HG03280 (cell line): ENCODE data around the gene MNT.
"Not testable (repeated sequence)": the region's sequence is repeated elsewhere in the genome, so short reads cannot be mapped to it uniquely, and the experiment has no call there.

ENCODE experiments used
- ATAC-seq: cut with Tn5 transposase; IDR thresholded peaks from one replicate; pipeline ENCODE4 v1.9.1; 2021; ENCODE audit warnings: mild to moderate bottlenecking, moderate library complexity; ENCODE audit not compliant: unreplicated experiment

The MNT gene, protein sequence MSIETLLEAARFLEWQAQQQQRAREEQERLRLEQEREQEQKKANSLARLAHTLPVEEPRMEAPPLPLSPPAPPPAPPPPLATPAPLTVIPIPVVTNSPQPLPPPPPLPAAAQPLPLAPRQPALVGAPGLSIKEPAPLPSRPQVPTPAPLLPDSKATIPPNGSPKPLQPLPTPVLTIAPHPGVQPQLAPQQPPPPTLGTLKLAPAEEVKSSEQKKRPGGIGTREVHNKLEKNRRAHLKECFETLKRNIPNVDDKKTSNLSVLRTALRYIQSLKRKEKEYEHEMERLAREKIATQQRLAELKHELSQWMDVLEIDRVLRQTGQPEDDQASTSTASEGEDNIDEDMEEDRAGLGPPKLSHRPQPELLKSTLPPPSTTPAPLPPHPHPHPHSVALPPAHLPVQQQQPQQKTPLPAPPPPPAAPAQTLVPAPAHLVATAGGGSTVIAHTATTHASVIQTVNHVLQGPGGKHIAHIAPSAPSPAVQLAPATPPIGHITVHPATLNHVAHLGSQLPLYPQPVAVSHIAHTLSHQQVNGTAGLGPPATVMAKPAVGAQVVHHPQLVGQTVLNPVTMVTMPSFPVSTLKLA

DNA sequence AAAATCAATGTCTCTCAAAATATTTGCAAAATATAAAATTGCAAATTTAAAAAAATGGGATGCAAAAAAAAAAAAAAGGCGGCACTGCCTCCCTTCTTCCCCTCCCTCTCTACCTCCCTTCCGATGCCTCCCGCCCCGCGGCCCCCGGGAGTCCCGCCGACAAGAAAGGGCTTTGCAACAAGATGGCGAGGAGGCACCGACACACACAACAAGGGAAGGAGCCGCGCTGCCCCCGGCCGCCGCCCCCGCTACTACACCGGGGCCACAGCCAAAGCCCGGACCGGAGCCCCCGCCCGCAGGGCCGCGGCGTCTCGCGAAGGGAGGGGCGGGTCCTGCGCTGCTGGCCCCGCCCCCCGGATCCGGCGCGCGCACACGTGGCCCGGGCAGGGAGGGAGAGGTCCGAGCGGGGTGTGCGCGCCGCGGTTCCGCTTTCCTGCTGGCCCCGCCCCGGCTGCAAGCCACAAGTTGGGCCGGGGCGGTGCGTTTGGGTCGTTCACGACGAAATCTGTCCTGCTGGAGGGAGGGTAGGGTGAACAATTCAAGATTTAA, at the start of gene MNT:
TSS of gene MNT (minus strand) at position 184 of the 549 bp plus-strand sequence. CDS start 348 bp downstream, outside the sequence.
- peak; percentile 43 for ATAC-seq

DNA sequence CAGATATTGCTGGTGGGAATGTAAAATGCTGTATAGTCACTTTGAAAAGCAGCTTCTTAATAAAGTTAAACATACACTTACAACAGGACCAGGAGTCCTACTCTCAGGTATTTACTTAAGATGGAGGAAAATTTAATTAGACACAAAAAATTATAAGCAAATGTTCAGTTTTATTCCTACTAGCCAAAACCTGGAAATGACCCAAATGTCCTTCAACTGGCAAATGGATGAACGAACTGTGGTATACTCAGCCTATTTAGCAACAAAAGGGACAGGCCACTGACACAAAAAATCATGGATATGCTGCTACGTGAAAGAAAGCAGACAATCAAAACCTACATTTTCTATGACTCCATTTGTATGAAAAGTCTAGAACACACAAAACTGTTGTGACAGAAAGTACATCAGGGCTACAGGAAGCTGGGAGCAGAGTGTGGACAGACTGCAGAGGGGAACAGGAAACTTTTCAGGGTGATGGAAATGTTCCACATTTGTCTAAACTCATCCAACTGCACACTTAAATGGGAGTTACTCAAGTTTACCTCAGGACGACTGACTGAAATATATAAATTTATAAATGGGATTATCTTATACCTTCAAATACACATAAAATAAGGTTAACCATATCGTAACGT, 49.3 kb upstream of the MNT start:
- ATAC-seq = no peak

DNA sequence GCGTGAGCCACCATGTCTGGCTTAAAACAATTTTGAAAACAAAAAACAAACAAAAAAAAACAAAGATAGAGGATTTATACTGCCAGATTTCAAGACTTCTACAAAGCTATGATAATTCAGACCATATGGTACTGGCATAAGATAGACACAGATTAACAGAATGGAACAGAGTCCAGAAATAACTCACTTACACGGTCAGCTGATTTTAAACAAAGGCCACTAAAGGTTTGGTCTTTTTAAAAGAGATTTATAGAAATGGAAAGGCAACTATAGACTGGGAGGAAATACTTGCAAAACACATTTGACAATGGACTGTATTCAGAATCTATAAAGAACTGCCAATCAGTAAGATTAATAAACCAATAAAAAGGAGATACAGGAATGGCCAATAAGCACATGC, 48.6 kb upstream of the MNT start:
- ATAC-seq = no peak

DNA sequence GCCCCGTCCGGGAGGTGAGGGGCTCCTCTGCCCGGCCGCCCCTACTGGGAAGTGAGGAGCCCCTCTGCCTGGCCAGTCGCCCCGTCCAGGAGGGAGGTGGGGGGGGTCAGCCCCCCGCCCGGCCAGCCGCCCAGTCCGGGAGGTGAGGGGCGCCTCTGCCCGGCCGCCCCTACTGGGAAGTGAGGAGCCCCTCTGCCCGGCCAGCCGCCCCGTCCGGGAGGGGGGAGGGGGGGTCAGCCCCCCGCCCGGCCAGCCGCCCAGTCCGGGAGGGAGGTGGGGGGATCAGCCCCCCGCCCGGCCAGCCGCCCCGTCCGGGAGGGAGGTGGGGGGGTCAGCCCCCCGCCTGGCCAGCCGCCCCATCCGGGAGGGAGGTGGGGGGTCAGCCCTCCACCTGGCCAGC, 46.6 kb upstream of the MNT start:
- ATAC-seq = not testable (repeated sequence)

DNA sequence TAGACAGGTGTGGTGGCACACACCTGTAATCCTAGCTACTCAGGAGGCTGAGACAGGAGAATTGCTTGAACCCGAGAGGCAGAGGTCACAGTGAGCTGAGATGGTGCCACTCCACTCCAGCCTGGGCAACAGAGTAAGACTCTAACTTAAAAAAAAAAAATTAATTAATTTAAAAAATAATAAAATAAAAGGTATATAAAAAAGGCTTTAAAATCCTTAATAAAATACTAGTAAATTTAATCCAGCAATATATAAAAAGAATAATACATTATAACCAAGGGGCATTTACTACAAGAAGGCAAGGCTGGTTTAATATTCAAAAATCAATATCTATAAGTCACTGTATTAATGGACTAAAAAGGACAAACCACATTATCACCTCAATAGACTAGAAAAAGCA, 44.8 kb upstream of the MNT start:
- no peak for ATAC-seq

DNA sequence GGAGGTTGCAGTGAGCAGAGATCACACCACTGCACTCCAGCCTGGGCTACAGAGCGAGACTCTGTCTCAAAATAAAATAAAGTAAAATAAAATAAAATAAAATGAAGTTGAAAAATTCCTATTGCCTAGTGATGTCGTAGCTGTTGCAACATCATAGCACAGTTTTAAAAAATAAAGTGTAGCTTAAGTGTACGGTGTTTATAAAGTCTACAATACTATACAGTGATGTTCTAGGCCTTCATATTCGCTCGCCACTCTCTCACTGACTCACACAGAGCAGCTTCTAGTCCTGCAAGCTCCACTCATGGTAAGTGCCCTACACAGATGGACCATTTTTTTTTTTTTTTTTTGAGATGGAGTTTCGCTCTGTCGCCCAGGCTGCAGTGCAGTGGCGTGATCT, 43.5 kb upstream of the MNT start:
- ATAC-seq = no peak

DNA sequence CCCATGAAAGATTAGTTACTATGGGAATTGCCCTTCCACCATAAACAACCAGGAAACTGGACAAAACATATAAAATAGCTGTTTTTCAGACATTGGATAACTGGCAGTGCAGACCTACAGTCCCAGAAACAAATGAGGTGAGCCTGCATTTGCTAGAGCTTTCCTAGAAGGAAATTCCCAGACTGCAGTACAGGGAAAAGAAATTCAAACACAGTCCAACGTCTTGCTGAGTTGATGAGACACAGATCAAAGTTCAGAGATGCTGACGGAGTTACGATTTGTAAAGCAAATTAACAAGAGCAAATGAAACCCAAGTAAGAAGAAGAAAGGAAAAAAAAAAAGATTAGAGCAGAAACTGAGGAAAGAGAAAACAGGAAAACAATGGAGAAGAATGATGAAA, 41.3 kb upstream of the MNT start:
- ATAC-seq = no peak

DNA sequence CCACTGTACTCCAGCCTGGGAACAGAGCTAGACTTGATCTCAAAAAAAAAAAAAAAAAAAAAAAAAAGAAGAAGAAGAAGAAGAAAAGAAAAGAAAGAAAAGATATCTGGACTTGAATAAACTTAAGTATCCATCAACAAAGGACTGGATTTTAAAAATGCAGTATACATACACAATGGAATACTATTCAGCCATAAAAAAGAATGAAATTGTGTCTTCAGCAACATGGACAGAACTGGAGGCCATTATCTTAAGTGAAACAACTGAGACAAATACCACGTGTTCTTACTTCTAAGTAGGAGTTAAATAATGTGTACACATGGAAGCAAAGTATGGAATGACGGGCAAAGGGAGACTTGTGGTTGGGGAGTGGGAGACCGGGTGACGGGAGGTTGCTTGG, 40.1 kb upstream of the MNT start:
- ATAC-seq = no peak

DNA sequence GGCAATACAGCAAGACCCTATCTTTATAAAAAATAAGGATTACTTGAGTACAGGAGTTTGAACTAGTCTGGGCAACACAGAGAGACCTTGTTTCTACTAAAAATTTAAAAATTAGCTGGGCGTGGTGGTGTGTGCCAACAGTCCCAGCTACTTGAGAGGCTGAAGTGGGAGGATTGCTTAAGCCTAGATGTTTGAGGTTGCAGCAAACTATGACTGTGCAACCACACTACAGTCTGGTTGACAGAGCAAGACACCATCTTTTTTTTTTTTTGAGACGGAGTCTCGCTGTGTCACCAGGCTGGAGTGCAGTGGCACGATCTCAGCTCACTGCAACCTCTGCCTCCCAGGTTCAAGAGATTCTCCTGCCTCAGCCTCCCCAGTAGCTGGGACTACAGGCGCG, 39.1 kb upstream of the MNT start:
- ATAC-seq = not testable (repeated sequence)

DNA sequence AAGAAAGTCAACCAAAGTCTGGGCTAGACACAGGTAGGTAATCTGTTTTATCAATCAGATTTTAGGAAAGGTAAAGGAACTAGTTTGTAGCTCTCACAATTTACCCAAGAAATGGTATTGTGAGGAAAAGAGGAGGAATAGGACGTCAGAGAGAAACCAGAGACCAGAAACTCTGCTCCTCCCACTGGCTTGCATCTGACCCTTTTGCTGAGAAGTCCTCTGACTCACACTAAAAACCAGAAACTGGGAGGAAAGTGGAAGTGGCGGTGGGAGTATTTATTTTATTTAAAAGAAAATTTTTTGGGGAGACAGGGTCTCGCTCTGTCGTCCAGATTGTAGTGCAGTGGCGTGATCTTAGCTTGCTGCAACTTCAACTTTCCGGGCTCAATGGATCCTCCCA, 38.0 kb upstream of the MNT start:
- ATAC-seq = no peak

DNA sequence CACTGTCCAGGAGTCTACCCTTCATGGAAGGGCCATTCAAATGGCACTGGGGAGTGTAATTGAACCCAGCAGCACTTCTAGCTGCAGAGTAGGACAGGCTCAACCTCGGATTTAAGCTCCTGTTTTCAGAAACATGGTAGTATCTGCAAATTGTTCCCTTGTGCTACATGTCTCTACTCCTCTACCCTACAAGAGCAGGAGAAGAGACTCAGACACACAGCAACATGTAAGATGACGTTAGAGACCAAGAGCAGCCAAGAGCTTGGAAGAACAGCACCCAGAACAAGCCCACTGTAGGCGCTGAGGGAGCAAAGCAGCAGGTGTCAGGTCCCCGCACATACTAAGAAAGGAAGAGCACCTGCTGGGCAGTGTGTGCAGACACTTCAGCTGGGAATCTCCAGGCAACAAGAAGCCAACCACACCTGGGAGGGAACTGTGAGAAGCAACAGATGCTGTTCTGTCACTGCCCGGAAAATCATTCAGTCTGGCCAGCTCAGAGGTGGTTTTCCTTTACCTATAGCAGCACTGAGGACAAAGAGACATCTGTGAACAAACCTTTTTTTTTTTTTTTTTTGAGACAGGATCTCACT, 35.6 kb upstream of the MNT start:
- no peak for ATAC-seq

DNA sequence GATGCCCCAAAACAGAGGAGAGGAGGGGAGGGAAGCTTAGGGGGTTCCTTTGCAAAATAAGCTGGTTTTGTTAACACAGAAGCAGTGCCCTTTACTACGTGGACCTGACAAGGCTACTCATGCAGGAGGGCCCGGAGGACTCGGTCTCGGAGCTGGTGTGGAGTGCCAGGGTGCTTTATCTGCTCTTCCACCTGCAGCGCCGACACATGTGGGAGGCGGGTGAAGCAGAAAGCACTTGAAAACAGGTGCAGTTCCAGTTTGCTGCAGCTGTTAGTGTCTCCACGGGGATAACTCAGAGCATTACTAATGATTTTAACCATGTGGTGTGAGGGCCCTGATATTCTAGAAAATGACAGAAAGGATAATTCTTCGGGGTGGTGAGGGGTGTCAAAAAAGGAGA, 35.0 kb upstream of the MNT start:
- ATAC-seq = no peak

DNA sequence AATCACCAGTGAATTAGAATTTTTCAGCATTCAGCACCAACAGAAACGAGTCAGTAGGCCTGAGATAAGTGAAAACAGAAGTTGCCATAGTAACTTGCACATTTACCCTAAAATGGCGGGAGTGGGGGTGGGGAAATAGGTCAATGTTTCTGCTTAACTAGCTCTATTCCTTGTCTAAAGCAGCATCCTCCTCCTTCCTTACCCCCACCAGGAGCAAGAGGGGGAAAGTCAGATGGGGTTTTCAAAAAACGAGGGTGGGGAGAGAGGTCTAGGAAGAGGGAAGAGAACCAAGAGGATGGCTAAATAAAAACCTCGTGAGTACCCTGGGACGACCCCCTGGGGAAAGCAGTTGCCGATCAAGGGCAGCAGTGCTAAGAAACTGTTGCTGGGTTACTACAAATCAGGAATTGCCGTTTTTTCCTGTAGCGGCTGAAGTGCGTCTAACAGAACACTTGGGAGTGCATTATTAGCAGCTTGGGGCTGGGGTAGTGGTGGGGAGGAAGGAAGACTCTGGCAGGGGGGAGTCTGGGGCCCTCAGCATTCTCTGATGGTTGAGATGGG, 34.4 kb upstream of the MNT start:
- no peak for ATAC-seq

DNA sequence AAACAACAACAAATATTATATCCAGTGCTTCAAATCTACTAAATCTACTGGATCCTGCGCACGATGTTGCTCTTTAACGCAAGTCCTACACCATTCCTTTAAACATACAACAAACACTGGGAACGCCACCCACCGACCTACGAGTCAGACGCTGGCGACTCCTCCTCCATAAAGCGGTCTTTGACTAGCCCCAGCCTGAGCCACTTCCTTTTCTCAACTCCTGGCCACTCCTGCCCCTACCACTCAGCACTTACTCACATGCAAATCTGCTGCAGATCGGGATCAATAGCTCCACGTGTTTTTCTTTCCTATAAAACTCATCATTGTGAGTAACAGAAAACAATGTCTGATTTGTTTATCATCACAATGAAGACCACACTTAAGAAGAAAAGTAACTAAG, 32.8 kb upstream of the MNT start:
- ATAC-seq = no peak

DNA sequence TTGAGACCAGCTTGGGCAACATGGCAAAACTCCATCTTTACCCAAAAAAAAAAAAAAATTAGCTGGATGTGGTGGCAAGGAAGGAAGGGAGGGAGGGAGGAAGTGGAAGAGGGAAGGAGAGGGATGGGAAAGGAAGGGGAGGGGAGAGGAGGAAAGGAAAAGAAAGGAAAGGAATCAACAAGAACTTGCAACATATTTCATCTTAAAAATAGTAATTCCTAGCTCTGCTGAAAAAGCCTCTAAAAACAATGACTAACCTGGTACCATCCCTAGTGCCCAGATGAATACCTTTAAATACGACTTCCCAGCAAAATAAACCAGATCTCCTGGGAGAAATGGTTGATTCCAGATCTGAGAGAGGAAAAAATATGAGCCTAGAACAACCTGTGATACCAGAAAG, 27.1 kb upstream of the MNT start:
- no peak for ATAC-seq

DNA sequence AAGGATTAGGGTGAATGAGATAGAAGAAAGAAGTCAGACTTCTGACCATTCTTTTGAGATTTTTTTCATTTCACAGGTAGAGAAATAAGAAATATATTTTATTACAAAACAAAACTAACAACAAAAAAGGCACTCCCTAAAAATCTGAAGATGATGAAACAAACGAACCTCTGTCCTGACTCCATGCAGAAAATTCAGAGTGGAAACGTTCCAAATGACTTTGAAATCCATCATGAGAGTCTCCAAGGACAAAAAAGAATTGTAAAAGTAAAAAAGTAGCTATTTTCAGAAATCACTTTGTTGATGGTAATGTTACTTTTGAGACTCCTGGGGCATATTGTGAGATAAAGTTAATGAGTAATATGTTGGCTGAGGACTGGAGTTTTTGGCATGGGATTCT, 26.4 kb upstream of the MNT start:
- ATAC-seq = no peak

DNA sequence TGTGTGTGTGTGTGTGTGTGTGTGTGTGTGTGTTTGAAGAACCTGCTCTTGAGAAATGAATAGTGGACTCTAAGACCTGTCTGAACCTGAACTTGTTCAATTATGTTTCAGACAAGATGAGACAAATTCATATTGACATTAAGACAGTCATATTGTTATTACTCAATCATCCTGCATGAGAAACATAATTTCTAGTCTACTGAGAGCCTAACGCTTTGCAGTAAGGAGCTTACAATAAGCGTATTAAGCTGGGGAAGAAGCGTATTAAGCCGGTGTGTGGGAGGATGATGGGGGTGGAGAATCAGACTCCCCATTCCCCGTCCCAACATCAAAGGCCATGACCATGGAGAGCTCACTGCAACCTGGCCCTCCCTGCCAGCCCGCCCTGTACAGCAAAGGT, 22.4 kb upstream of the MNT start:
- no peak for ATAC-seq

DNA sequence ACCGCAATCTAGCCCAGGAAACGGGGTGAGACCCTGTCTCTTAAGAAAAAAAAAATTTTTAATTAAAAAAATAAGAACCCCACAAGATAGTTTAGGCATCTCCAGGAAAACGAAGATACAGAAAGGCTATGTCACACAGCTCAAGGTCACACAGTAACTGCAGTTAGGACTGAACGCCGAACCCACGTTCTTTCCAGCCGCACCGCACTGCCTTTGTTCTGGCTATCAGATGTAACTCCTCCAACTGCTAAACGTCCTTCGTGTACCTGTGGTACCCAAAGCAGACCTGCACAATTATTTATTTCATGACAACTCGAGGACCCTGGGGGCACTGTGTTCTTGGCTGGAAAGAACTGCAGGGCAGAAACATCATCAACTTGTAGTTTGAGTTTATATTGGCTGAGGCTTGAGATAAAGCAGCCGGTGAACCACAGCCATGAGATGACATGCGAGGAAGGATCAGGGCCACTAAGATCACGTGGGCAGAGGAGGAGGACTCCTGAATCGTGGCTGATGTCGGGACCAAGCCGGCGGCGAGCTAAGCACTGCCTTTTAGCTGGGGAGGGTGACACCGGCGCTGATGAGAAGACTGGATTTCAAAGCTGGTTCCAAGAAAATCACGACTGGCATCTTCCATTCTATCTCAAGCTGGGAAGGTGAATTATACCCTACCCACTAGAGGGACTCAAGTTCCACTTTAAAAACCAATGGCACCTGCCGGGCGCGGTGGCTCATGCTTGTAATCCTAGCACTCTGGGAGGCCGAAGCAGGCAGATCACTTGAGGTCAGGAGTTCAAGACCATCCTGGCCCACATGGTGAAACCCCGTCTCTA, 20.7 kb upstream of the MNT start:
- no peak for ATAC-seq

DNA sequence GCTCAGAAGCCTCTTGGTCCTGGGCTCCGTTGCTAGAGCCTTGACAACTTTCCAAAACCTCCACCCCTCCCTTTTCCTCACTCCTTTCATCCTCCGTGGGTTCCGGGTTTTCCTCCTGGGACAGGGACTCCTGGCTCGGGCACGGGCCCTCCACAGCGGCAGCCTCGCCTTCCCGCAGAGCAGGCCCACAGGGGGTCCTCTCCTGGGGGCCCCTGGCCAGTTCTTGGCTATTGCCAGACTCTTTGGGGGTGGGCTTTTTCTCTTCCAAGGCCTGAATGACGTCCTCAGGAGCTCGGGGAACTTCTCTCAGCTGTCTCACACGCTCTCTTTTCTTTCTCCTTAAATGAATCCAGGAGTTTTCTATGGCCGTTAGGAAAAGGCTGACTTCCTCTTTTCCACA, 19.3 kb upstream of the MNT start:
- ATAC-seq = no peak

DNA sequence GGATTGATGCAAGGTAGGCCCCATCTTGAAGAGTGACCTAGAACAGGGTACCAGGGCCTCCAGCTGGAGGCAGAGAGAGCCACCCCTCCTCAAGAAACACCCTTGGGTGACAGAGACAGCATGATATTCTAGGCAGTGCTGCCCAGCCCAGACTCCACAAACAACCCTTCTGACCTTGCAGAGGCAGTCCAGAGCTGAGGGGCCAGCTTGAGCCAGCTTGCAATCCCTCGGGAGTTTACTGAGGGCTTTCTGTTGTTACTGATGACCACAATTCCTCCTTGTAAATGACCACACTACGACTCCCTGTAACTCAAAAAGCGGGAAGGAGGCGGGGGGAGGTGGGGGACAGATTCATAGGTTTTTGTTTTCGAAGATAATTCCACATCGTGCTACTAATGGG, 18.6 kb upstream of the MNT start:
- no peak for ATAC-seq
